ENCODE results near the gene CDC23.
"Not testable (repeated sequence)": the region's sequence is repeated elsewhere in the genome, so short reads cannot be mapped to it uniquely, and the experiment has no call there.

The CDC23 gene

DNA sequence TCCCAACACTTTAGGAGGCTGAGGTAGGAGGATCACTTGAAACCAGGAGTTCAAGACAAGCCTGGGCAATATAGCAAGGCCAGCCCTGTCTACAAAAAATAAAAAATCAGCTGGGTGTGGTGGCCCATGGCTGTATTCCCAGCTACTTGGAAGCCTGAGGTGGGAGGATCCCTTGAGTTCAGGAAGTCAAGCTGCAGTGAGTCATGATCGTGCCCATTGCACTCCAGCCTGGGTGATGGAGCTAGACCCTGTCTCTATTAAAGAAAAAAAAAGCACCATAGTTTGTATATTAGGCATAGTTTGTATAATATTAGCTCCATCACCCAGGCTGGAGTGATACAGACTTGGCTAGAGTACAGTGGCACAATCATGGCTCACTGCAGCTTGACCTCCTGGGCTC is 64.3 kb downstream of the CDC23 start:
- no peak overlapping the region for H3K27ac ChIP-seq (ENCODE audit: low read depth, low read length)
- no peaks in the 10 kb centered on the region for H3K79me2 ChIP-seq (ENCODE audit: control insufficient read depth, low read length)
- 0 out of 2 replicates have a peak, but pooled peaks cover under 1% of the 10 kb centered on the region for H3K9me3 ChIP-seq (ENCODE audit: control insufficient read depth, insufficient read depth, low read length)
- no peak overlapping the region for H3K4me3 ChIP-seq (ENCODE audit: low read length)
- no peaks in the 10 kb centered on the region for H3K4me1 ChIP-seq (ENCODE audit: control insufficient read depth, low read length)
- no peak for TF ChIP-seq EZH2phosphoT487 (IDR thresholded peaks at IDR 0.05; ENCODE audit: borderline replicate concordance, low read length)
- TF ChIP-seq, protein P1, sequence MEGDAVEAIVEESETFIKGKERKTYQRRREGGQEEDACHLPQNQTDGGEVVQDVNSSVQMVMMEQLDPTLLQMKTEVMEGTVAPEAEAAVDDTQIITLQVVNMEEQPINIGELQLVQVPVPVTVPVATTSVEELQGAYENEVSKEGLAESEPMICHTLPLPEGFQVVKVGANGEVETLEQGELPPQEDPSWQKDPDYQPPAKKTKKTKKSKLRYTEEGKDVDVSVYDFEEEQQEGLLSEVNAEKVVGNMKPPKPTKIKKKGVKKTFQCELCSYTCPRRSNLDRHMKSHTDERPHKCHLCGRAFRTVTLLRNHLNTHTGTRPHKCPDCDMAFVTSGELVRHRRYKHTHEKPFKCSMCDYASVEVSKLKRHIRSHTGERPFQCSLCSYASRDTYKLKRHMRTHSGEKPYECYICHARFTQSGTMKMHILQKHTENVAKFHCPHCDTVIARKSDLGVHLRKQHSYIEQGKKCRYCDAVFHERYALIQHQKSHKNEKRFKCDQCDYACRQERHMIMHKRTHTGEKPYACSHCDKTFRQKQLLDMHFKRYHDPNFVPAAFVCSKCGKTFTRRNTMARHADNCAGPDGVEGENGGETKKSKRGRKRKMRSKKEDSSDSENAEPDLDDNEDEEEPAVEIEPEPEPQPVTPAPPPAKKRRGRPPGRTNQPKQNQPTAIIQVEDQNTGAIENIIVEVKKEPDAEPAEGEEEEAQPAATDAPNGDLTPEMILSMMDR (IDR thresholded peaks at IDR 0.05; ENCODE audit: low read depth, low read length, poor library complexity, severe bottlenecking): no peak
- no peaks in the 10 kb centered on the region for H3K27me3 ChIP-seq (ENCODE audit: control insufficient read depth, low read length)
- no peaks in the 10 kb centered on the region for H4K20me1 ChIP-seq (ENCODE audit: control insufficient read depth, insufficient read depth, low read depth, low read length)
- H3F3A ChIP-seq (ENCODE audit: control insufficient read depth, insufficient read depth): no peaks in the 10 kb centered on the region; the same call in 1 of the 2 replicates
- H3K9me2 ChIP-seq (replicated peaks; ENCODE audit: control insufficient read depth, low read length): no peaks in the 10 kb centered on the region
- no peak overlapping the region for H3K4me2 ChIP-seq (ENCODE audit: low read length)
- no peaks in the 10 kb centered on the region for H3K36me3 ChIP-seq (ENCODE audit: control insufficient read depth, low read length)

GRCh38 chr5:138143578-138143977 is 69.5 kb downstream of the CDC23 start:
- H3K9me2 ChIP-seq (replicated peaks; ENCODE audit: control insufficient read depth, low read length); H3K4me2 ChIP-seq (ENCODE audit: low read length); H3K4me1 ChIP-seq (ENCODE audit: control insufficient read depth, low read length); H3K79me2 ChIP-seq (ENCODE audit: control insufficient read depth, low read length); H3K36me3 ChIP-seq (ENCODE audit: control insufficient read depth, low read length); H3K27ac ChIP-seq (ENCODE audit: low read depth, low read length); H3K9me3 ChIP-seq (ENCODE audit: control insufficient read depth, insufficient read depth, low read length); H3K27me3 ChIP-seq (ENCODE audit: control insufficient read depth, low read length); H4K20me1 ChIP-seq (ENCODE audit: control insufficient read depth, insufficient read depth, low read depth, low read length); H3F3A ChIP-seq (ENCODE audit: control insufficient read depth, insufficient read depth); H3K4me3 ChIP-seq (ENCODE audit: low read length): not testable (repeated sequence)

- Histone ChIP-seq H3F3A (ENCODE audit: control insufficient read depth, insufficient read depth) (no peaks in the 10 kb centered on the region; the same call in 1 of the 2 replicates), H3K9me3 (ENCODE audit: control insufficient read depth, insufficient read depth, low read length) (0 out of 2 replicates have a peak, but pooled peaks cover 3% of the 10 kb centered on the region), H3K4me2 (ENCODE audit: low read length) (no peak overlapping the region), H3K36me3 (ENCODE audit: control insufficient read depth, low read length) (no peaks in the 10 kb centered on the region), H3K4me3 (ENCODE audit: low read length) (no peak overlapping the region), H4K20me1 (ENCODE audit: control insufficient read depth, insufficient read depth, low read depth, low read length) (no peaks in the 10 kb centered on the region), H3K79me2 (ENCODE audit: control insufficient read depth, low read length) (no peaks in the 10 kb centered on the region), H3K9me2 (replicated peaks; ENCODE audit: control insufficient read depth, low read length) (no peaks in the 10 kb centered on the region), H3K4me1 (ENCODE audit: control insufficient read depth, low read length) (peaks cover 9% of the 10 kb centered on the region), H3K27me3 (ENCODE audit: control insufficient read depth, low read length) (no peaks in the 10 kb centered on the region), H3K27ac (ENCODE audit: low read depth, low read length) (no peak overlapping the region)
- no peak for TF ChIP-seq EZH2phosphoT487 (IDR thresholded peaks at IDR 0.05; ENCODE audit: borderline replicate concordance, low read length)
- TF ChIP-seq, protein P1 (IDR thresholded peaks at IDR 0.05; ENCODE audit: low read depth, low read length, poor library complexity, severe bottlenecking): no peak
Measured at GRCh38 chr5:138141734-138142133, 71.4 kb downstream of the CDC23 start.

GRCh38 chr5:138140268-138140667 is 72.9 kb downstream of the CDC23 start:
- Histone ChIP-seq H3K9me2 (replicated peaks; ENCODE audit: control insufficient read depth, low read length) (no peaks in the 10 kb centered on the region), H3K27me3 (ENCODE audit: control insufficient read depth, low read length) (no peaks in the 10 kb centered on the region), H3K4me3 (ENCODE audit: low read length) (no peak overlapping the region), H3F3A (ENCODE audit: control insufficient read depth, insufficient read depth) (no peaks in the 10 kb centered on the region; the same call in 1 of the 2 replicates), H3K4me2 (ENCODE audit: low read length) (no peak overlapping the region), H3K36me3 (ENCODE audit: control insufficient read depth, low read length) (no peaks in the 10 kb centered on the region), H3K79me2 (ENCODE audit: control insufficient read depth, low read length) (no peaks in the 10 kb centered on the region), H3K27ac (ENCODE audit: low read depth, low read length) (no peak overlapping the region), H3K9me3 (ENCODE audit: control insufficient read depth, insufficient read depth, low read length) (0 out of 2 replicates have a peak, but pooled peaks cover 3% of the 10 kb centered on the region), H4K20me1 (ENCODE audit: control insufficient read depth, insufficient read depth, low read depth, low read length) (no peaks in the 10 kb centered on the region), H3K4me1 (ENCODE audit: control insufficient read depth, low read length) (peaks cover 9% of the 10 kb centered on the region)
- TF ChIP-seq EZH2phosphoT487 (IDR thresholded peaks at IDR 0.05; ENCODE audit: borderline replicate concordance, low read length): no peak
- TF ChIP-seq, protein P1 (IDR thresholded peaks at IDR 0.05; ENCODE audit: low read depth, low read length, poor library complexity, severe bottlenecking): no peak

All from DOHH2 (cell line).